Measurements from ENCODE around the gene LPCAT2. TPM values are rescaled to one million over a fixed set of nuclear protein-coding genes. Genes with fewer than 3 reads are reported as not detected.

LPCAT2 gene
- total and polyA plus RNA-seq, 2 donors (not counting 1 experiment from before 2014, with no cell fraction given): 0.15 to 0.59 TPM

DNA sequence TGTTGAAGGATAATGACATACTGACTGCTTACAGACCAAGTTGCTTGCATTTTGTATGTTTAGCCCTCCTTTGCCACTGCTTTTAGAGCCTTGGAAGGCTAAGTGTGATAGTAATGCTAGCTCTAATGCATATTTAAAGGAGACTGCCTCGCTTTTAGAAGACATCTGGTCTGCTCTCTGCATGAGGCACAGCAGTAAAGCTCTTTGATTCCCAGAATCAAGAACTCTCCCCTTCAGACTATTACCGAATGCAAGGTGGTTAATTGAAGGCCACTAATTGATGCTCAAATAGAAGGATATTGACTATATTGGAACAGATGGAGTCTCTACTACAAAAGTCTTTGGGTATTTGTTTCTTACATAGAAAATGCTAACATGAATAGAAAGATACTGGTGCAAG is 76.8 kb downstream of the LPCAT2 start:
- H3K9me3 Mint-ChIP-seq (ENCODE audit: insufficient read depth): no peaks in the 10 kb centered on the region
- no peaks in the 10 kb centered on the region for H3K4me1 Mint-ChIP-seq

DNA sequence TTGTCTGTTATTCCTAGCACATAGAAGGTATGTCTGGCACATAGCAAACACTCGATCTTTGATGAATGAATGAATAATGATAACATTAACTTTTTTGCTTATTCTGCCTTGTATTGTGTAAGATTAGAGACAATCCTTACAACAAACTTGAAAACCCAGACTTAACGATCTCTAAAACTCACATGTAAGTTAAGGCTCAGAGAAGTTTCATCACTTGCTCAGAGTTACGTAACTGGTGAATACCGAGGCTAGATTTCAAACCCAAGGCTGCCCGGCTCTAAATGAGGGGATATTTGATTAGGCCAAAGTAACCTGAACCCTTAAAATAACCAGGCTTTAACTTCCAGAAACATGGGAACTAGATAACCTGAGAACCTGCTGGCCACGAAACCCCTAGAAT is 79.9 kb downstream of the LPCAT2 start:
- no peaks in the 10 kb centered on the region for H3K9me3 ChIP-seq (ENCODE audit: control extremely low read depth in 1 of 3, control insufficient read depth in 2 of 3, insufficient read depth in 1 of 3, low read length in 2 of 3)
- H3K4me2 ChIP-seq (replicated peaks; ENCODE audit: low read depth, low read length, poor library complexity, severe bottlenecking): no peak overlapping the region
- Mint-ChIP-seq H3K4me1 (no peaks in the 10 kb centered on the region), H3K27ac (no peak overlapping the region), H3K4me3 (no peak overlapping the region), H3K27me3 (peaks cover 9% of the 10 kb centered on the region), H3K9me3 (ENCODE audit: insufficient read depth) (no peaks in the 10 kb centered on the region)
- intact Hi-C loops (cut with micrococcal nuclease): no loop called here
- no peaks in the 10 kb centered on the region for H4K20me1 ChIP-seq (ENCODE audit: control insufficient read depth, insufficient read depth, low read length, poor library complexity, severe bottlenecking)
- H3K9ac ChIP-seq (ENCODE audit: low read length): no peak overlapping the region
- no peaks in the 10 kb centered on the region for H3K79me2 ChIP-seq (ENCODE audit: control insufficient read depth, insufficient read depth, low read length)
- H3K27me3 ChIP-seq (replicated peaks in 1 of 4; ENCODE audit: control extremely low read depth in 1 of 4, control insufficient read depth in 3 of 4, insufficient read depth in 4 of 4, low read length in 3 of 4): no peaks in the 10 kb centered on the region
- H2AFZ ChIP-seq (ENCODE audit: insufficient read depth, low read depth, low read length, poor library complexity, severe bottlenecking): no peak overlapping the region
- H3K36me3 ChIP-seq (replicated peaks in 1 of 2; ENCODE audit: control extremely low read depth in 1 of 2, control insufficient read depth in 1 of 2, extremely low read depth in 1 of 2, insufficient read depth in 2 of 2, low read length in 1 of 2): no peaks in the 10 kb centered on the region
- H3K27ac ChIP-seq (ENCODE audit: low read length in 2 of 2): no peak overlapping the region
- DNase-seq (no peak), ATAC-seq (ENCODE audit: low read depth) (no peak)
- TF ChIP-seq, protein P1, sequence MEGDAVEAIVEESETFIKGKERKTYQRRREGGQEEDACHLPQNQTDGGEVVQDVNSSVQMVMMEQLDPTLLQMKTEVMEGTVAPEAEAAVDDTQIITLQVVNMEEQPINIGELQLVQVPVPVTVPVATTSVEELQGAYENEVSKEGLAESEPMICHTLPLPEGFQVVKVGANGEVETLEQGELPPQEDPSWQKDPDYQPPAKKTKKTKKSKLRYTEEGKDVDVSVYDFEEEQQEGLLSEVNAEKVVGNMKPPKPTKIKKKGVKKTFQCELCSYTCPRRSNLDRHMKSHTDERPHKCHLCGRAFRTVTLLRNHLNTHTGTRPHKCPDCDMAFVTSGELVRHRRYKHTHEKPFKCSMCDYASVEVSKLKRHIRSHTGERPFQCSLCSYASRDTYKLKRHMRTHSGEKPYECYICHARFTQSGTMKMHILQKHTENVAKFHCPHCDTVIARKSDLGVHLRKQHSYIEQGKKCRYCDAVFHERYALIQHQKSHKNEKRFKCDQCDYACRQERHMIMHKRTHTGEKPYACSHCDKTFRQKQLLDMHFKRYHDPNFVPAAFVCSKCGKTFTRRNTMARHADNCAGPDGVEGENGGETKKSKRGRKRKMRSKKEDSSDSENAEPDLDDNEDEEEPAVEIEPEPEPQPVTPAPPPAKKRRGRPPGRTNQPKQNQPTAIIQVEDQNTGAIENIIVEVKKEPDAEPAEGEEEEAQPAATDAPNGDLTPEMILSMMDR (IDR thresholded peaks at IDR 0.05): no peak
- no peak for TF ChIP-seq EZH2 (IDR thresholded peaks at IDR 0.05; ENCODE audit: borderline replicate concordance, insufficient read depth, low read depth, low read length, poor library complexity, severe bottlenecking)
- H3K4me1 ChIP-seq (ENCODE audit: control insufficient read depth in 2 of 2, insufficient read depth in 2 of 2, low read length in 2 of 2): no peaks in the 10 kb centered on the region
- ChIA-PET CTCF (no interaction called here), POLR2A (no interaction called here)
- no peak overlapping the region for H3K4me3 ChIP-seq (ENCODE audit: control extremely low read depth in 1 of 5, extremely low read depth in 1 of 5, insufficient read depth in 1 of 5, low read depth in 2 of 5, low read length in 4 of 5)
- WGBS (ENCODE audit: insufficient coverage): no CpG with 5 or more reads among the region's 6 CpGs

More for the DNA sequence above, 76.8 kb downstream of the LPCAT2 start:
- no peak for ATAC-seq (ENCODE audit: low read depth)
- intact Hi-C loops (cut with micrococcal nuclease): no loop called here
- H3K27ac ChIP-seq (ENCODE audit: low read length in 2 of 2): no peak overlapping the region
- TF ChIP-seq EZH2 (IDR thresholded peaks at IDR 0.05; ENCODE audit: borderline replicate concordance, insufficient read depth, low read depth, low read length, poor library complexity, severe bottlenecking): no peak
- TF ChIP-seq, protein P1 (IDR thresholded peaks at IDR 0.05): no peak
- no peak for DNase-seq
- H3K27me3 Mint-ChIP-seq: no peaks in the 10 kb centered on the region
- H2AFZ ChIP-seq (ENCODE audit: insufficient read depth, low read depth, low read length, poor library complexity, severe bottlenecking): no peak overlapping the region
- no peaks in the 10 kb centered on the region for H3K4me1 ChIP-seq (ENCODE audit: control insufficient read depth in 2 of 2, insufficient read depth in 2 of 2, low read length in 2 of 2)
- H3K4me3 ChIP-seq (ENCODE audit: control extremely low read depth in 1 of 5, extremely low read depth in 1 of 5, insufficient read depth in 1 of 5, low read depth in 2 of 5, low read length in 4 of 5): no peak overlapping the region
- no peak overlapping the region for H3K4me3 Mint-ChIP-seq
- WGBS (ENCODE audit: insufficient coverage): no CpG with 5 or more reads among the region's 2 CpGs
- H3K27ac Mint-ChIP-seq: no peak overlapping the region
- H3K9me3 ChIP-seq (ENCODE audit: control extremely low read depth in 1 of 3, control insufficient read depth in 2 of 3, insufficient read depth in 1 of 3, low read length in 2 of 3): no peaks in the 10 kb centered on the region
- H3K9ac ChIP-seq (ENCODE audit: low read length): no peak overlapping the region
- H3K27me3 ChIP-seq (replicated peaks in 1 of 4; ENCODE audit: control extremely low read depth in 1 of 4, control insufficient read depth in 3 of 4, insufficient read depth in 4 of 4, low read length in 3 of 4): no peaks in the 10 kb centered on the region
- CTCF ChIA-PET: no interaction called here
- H4K20me1 ChIP-seq (ENCODE audit: control insufficient read depth, insufficient read depth, low read length, poor library complexity, severe bottlenecking): no peaks in the 10 kb centered on the region
- H3K79me2 ChIP-seq (ENCODE audit: control insufficient read depth, insufficient read depth, low read length): no peaks in the 10 kb centered on the region
- H3K36me3 ChIP-seq (replicated peaks in 1 of 2; ENCODE audit: control extremely low read depth in 1 of 2, control insufficient read depth in 1 of 2, extremely low read depth in 1 of 2, insufficient read depth in 2 of 2, low read length in 1 of 2): no peaks in the 10 kb centered on the region
- H3K4me2 ChIP-seq (replicated peaks; ENCODE audit: low read depth, low read length, poor library complexity, severe bottlenecking): no peak overlapping the region
- POLR2A ChIA-PET: no interaction called here

Data from B cell (primary cell).